GM12878 (cell line): ENCODE measurements around the gene CACNA2D3. TPM values are rescaled to one million over a fixed set of nuclear protein-coding genes. Genes with fewer than 3 reads are reported as not detected.

Experiments used
- ATAC-seq: fragments of 200-7000 bp; cut with Tn5 transposase; 3 replicates; pipeline ENCODE4 v1.9.1; 2020; ENCODE audit warnings: mild to moderate bottlenecking, moderate library complexity
- BruUV-seq: library from RNA; stranded (reverse); fragments of 400-500 nt; replicated peaks from 2 replicates; lab custom pipeline; 2021; lab: Mats Ljungman, UMichigan
- CTCF ChIA-PET: fragments of 300-600 bp; sonication (Branson Sonifier 250); formaldehyde crosslinking; extraction: SDS; loops from one replicate; lab custom pipeline; 2021; ENCODE audit warnings: inconsistent platforms; lab: Yijun Ruan, JAX
- POLR2A ChIA-PET: fragments of 350-600 bp; formaldehyde crosslinking; extraction: SDS; loops from one replicate; lab custom pipeline; 2021; ENCODE audit warnings: inconsistent platforms; lab: Charles Lee
- RAD21 ChIA-PET: fragments of 300-600 bp; sonication (Branson Sonifier 250); formaldehyde crosslinking; loops from one replicate; lab custom pipeline; 2023; ENCODE audit warnings: antibody characterized with exemption; ENCODE audit not compliant: unreplicated experiment; lab: Charles Lee
- SMC1A ChIA-PET: fragments of 300-600 bp; sonication (Branson Sonifier 250); formaldehyde crosslinking; loops from one replicate; lab custom pipeline; 2023; ENCODE audit not compliant: unreplicated experiment, uncharacterized antibody; lab: Charles Lee
- DNase-seq: peaks from one replicate; pipeline ENCODE4 v3.0.0-alpha.2; 2011; ENCODE audit warnings: low read depth, low spot score
- FAIRE-seq: peaks from 3 replicates; lab custom pipeline; 2011; peaks lifted over from hg19 to GRCh38; lab: Jason Lieb, UNC
- H2AFZ ChIP-seq: 2 replicates; pipeline ENCODE4 v1.6.0; 2011; ENCODE audit warnings: low read depth, low read length, control low read depth; ENCODE audit not compliant: control insufficient read depth
- H3K27ac ChIP-seq: 2 replicates; pipeline ENCODE4 v1.5.1; 2011; ENCODE audit warnings: control low read depth; ENCODE audit not compliant: control insufficient read depth, insufficient read depth
- H3K27me3 ChIP-seq, 2 experiments: replicated peaks in 1 of 2; 2 replicates each; pipeline versions ENCODE4 v1.6.0 to v1.6.1; 2011; ENCODE audit warnings: low read length in 1 of 2; ENCODE audit not compliant: control insufficient read depth in 2 of 2, insufficient read depth in 2 of 2
- H3K36me3 ChIP-seq, 2 experiments: 2 replicates each; pipeline ENCODE4 v1.5.1; 2011; ENCODE audit warnings: low read length in 1 of 2; ENCODE audit not compliant: control insufficient read depth in 2 of 2, insufficient read depth in 2 of 2
- H3K4me1 ChIP-seq: 2 replicates; pipeline ENCODE4 v1.6.1; 2011; ENCODE audit warnings: mild to moderate bottlenecking, low read length, moderate library complexity, mixed read lengths; ENCODE audit not compliant: control insufficient read depth, insufficient read depth
- H3K4me2 ChIP-seq: 2 replicates; pipeline ENCODE4 v1.6.0; 2011; ENCODE audit warnings: control low read depth; ENCODE audit not compliant: control insufficient read depth, insufficient read depth
- H3K4me3 ChIP-seq: fragments of 200-600 bp; sonication (generic); 2 replicates; pipeline ENCODE4 v1.5.1; 2016
- H3K79me2 ChIP-seq: 2 replicates; pipeline ENCODE4 v1.6.0; 2011; ENCODE audit warnings: low read length; ENCODE audit not compliant: control insufficient read depth, insufficient read depth
- H3K9ac ChIP-seq: 2 replicates; pipeline ENCODE4 v1.8.0; 2011; ENCODE audit warnings: low read length, control low read depth, mixed read lengths; ENCODE audit not compliant: control insufficient read depth, insufficient read depth
- H3K9me3 ChIP-seq: replicated peaks from 3 replicates; pipeline ENCODE4 v1.5.1; 2011; ENCODE audit warnings: mild to moderate bottlenecking, low read length; ENCODE audit not compliant: control insufficient read depth, insufficient read depth
- H4K20me1 ChIP-seq: 2 replicates; pipeline ENCODE4 v1.6.0; 2011; ENCODE audit not compliant: control insufficient read depth, insufficient read depth
- ATF3 ChIP-seq: IDR thresholded peaks from 2 replicates; pipeline ENCODE4 v1.6.1; 2011; ENCODE audit warnings: low read depth, mild to moderate bottlenecking, low read length, moderate library complexity, borderline replicate concordance; ENCODE audit errors: extremely low read depth
- CBFB ChIP-seq: IDR thresholded peaks from 2 replicates; pipeline ENCODE4 v1.6.1; 2016; ENCODE audit warnings: antibody characterized with exemption, low read depth
- CEBPZ ChIP-seq: fragments of 150-350 bp; IDR thresholded peaks from 2 replicates; pipeline ENCODE4 v1.6.1; 2016; ENCODE audit warnings: low read depth, low read length
- CHD2 ChIP-seq: IDR thresholded peaks from 2 replicates; pipeline ENCODE4 v1.6.1; 2011; ENCODE audit warnings: low read depth, low read length, improper control_type of control experiment, borderline replicate concordance
- EP300 ChIP-seq, 2 experiments: fragments of 150-350 bp in 1 of 2; IDR thresholded peaks; 2 replicates each; pipeline ENCODE4 v1.6.1; 2011 to 2012; ENCODE audit warnings: low read depth in 2 of 2, low read length in 2 of 2, borderline replicate concordance in 1 of 2, improper control_type of control experiment in 1 of 2, inconsistent platforms in 1 of 2; ENCODE audit not compliant: control insufficient read depth in 1 of 2
- IKZF1 ChIP-seq: fragments of 450-650 bp; conservative IDR thresholded peaks from 2 replicates; pipeline ENCODE4 v1.6.1; 2017; ENCODE audit warnings: antibody characterized with exemption, mild to moderate bottlenecking
- JUNB ChIP-seq: IDR thresholded peaks from 2 replicates; pipeline ENCODE4 v1.6.1; 2016; ENCODE audit warnings: antibody characterized with exemption, mild to moderate bottlenecking
- JUND ChIP-seq: IDR thresholded peaks from 2 replicates; pipeline ENCODE4 v1.6.1; 2012; ENCODE audit warnings: low read depth, mild to moderate bottlenecking, low read length, improper control_type of control experiment, moderate library complexity
- KAT2A ChIP-seq: conservative IDR thresholded peaks from 2 replicates; pipeline ENCODE4 v1.6.1; 2011; ENCODE audit warnings: low read depth, low read length; ENCODE audit not compliant: control insufficient read depth
- LARP7 ChIP-seq: fragments of 450-650 bp; IDR thresholded peaks from 2 replicates; pipeline ENCODE4 v1.6.1; 2017; ENCODE audit warnings: mild to moderate bottlenecking
- MEF2B ChIP-seq: fragments of 450-650 bp; IDR thresholded peaks from 2 replicates; pipeline ENCODE4 v1.6.1; 2018; ENCODE audit warnings: mild to moderate bottlenecking, moderate library complexity; ENCODE audit not compliant: partially characterized antibody, poor library complexity, severe bottlenecking
- SIN3A ChIP-seq: IDR thresholded peaks from 2 replicates; pipeline ENCODE4 v1.6.1; 2012; ENCODE audit warnings: low read depth, low read length, improper control_type of control experiment
- STAT1 ChIP-seq: fragments of 450-650 bp; conservative IDR thresholded peaks from 2 replicates; pipeline ENCODE4 v1.6.1; 2014; ENCODE audit warnings: antibody characterized with exemption, mild to moderate bottlenecking
- STAT3 ChIP-seq: IDR thresholded peaks from 2 replicates; pipeline ENCODE4 v1.6.1; 2011; ENCODE audit warnings: low read depth, low read length, improper control_type of control experiment
- WGBS: methylation state at CpG from one replicate; pipeline ENCODE4 v1.1.6; 2016; ENCODE audit warnings: low lambda C conversion rate; ENCODE audit not compliant: insufficient replicate concordance, insufficient coverage; ENCODE audit errors: missing lambda C conversion rate; 5-methylcytosine and 5-hydroxymethylcytosine counted together
- in situ Hi-C: fragments of 300-500 bp; cut with MboI; formaldehyde crosslinking; loops from 9 replicates; pipeline ENCODE4 v1.14.3; 2018; ENCODE audit warnings: mixed read lengths
- intact Hi-C: fragments of 100-400 bp; cut with micrococcal nuclease; formaldehyde crosslinking; loops from one replicate; pipeline ENCODE4 v1.14.2; 2022; ENCODE audit not compliant: unreplicated experiment
- polyA plus RNA-seq, 11 experiments: library from polyadenylated mRNA; depleted of rRNA in 4 of 11; unstranded in 6 of 11; stranded (reverse) in 5 of 11; fragments of >200 nt; fragmentation: Nextera tagmentation in 4 of 11; fragmentation: Illumina TruSeq in 1 of 11; extraction: Ambion mirVana in 4 of 11; extraction: Trizol in 1 of 11; gene quantifications; 1 replicate in 1 of 11; 2 replicates in 10 of 11; pipeline versions ENCODE4 v1.2.1 to v1.2.3, GENCODE V29; 2011 to 2016; ENCODE audit warnings: inconsistent platforms in 2 of 11, missing spikeins in 2 of 11, low read depth in 1 of 11
- total RNA-seq, 4 experiments: library from RNA; depleted of rRNA in 3 of 4; stranded (reverse); fragments of >200 nt in 3 of 4; fragmentation: Illumina TruSeq in 1 of 4; extraction: Trizol in 1 of 4; gene quantifications; 2 replicates each; pipeline versions ENCODE4 v1.2.1 to v1.2.3, GENCODE V29; 2013 to 2021

CACNA2D3 gene
- total and polyA plus RNA-seq, 10 of the 15 experiments (the other 5 are each of a cell fraction or from before 2014, with no cell fraction given): not detected

- Histone ChIP-seq H3K4me1 (no peaks in the 10 kb centered on the region), H3K9me3 (no peaks in the 10 kb centered on the region), H3K27ac (no peak overlapping the region), H3K79me2 (no peaks in the 10 kb centered on the region), H3K4me3 (no peak overlapping the region), H3K27me3 (no peaks in the 10 kb centered on the region), H3K4me2 (no peak overlapping the region), H3K36me3 (no peaks in the 10 kb centered on the region), H3K9ac (no peak overlapping the region), H2AFZ (no peak overlapping the region), H4K20me1 (no peaks in the 10 kb centered on the region)
- no TSS peak for BruUV-seq
- POLR2A ChIA-PET: no interaction called here
- intact Hi-C loops: no loop called here
- no peak for ATAC-seq
- CTCF ChIA-PET: interaction anchor here (0.6 kb wide), 1 partner anchor 506 kb away, joined by 3 read pairs; no protein-coding TSS in a partner anchor
- WGBS: 71% methylated on average over 5 of the region's 5 CpGs
- in situ Hi-C loops: no loop called here
- FAIRE-seq: no peak
- TF ChIP-seq CEBPZ: no peak
- no peak for TF ChIP-seq JUND
- TF ChIP-seq CBFB: no peak
- SMC1A ChIA-PET: no interaction called here
- no peak for DNase-seq
- RAD21 ChIA-PET: no interaction called here
Observed at GRCh38 chr3:54215521-54215920, 93.2 kb downstream of the CACNA2D3 start.

- no peaks in the 10 kb centered on the region for H3K36me3 ChIP-seq
- TF ChIP-seq CHD2: no peak
- TF ChIP-seq STAT1: no peak
- no peak for TF ChIP-seq IKZF1
- TF ChIP-seq JUNB: no peak
- TF ChIP-seq SIN3A: no peak
- TF ChIP-seq MEF2B: no peak
- no peak for TF ChIP-seq ATF3
- TF ChIP-seq KAT2A: no peak
- no peak for TF ChIP-seq EP300 (IDR thresholded peaks at IDR 0.05; ENCODE audit: borderline replicate concordance in 1 of 2, control insufficient read depth in 1 of 2, low read depth in 2 of 2, low read length in 2 of 2)
- TF ChIP-seq STAT3: no peak
- no peak for TF ChIP-seq LARP7
Observed at GRCh38 chr3:54217828-54218227, 95.5 kb downstream of the CACNA2D3 start.

More at GRCh38 chr3:54217828-54218227, 95.5 kb downstream of the CACNA2D3 start:
- BruUV-seq: no TSS peak
- Histone ChIP-seq H3K27me3 (no peaks in the 10 kb centered on the region), H3K79me2 (no peaks in the 10 kb centered on the region), H2AFZ (no peak overlapping the region), H3K27ac (no peak overlapping the region), H3K4me1 (no peaks in the 10 kb centered on the region), H3K9me3 (no peaks in the 10 kb centered on the region), H4K20me1 (no peaks in the 10 kb centered on the region), H3K4me3 (no peak overlapping the region), H3K9ac (no peak overlapping the region), H3K4me2 (no peak overlapping the region)
- ChIA-PET SMC1A (no interaction called here), RAD21 (no interaction called here), POLR2A (no interaction called here), CTCF (no interaction called here)
- 30% methylated on average over 5 of the region's 5 CpGs for WGBS
- no peak for ATAC-seq
- no peak for DNase-seq
- in situ Hi-C loops: no loop called here
- intact Hi-C loops: no loop called here
- FAIRE-seq: no peak
